WTC11 (cell line): ENCODE results near the gene TRNAU1AP. TPM values are rescaled to one million over a fixed set of nuclear protein-coding genes. Genes with fewer than 3 reads are reported as not detected.
A peak's percentile ranks its signal among the peaks of the same experiment; 100 is the strongest.

Experiments used
- ATAC-seq: fragments of 200-7000 bp; cut with Tn5 transposase; 2 replicates; pipeline ENCODE4 v1.10.0; 2021; ENCODE audit warnings: mild to moderate bottlenecking, moderate library complexity
- CTCF ChIA-PET: fragments of 300-600 bp; sonication (Branson Sonifier 250); formaldehyde crosslinking; loops from one replicate; lab custom pipeline; 2021; ENCODE audit warnings: antibody characterized with exemption; lab: Charles Lee
- POLR2A ChIA-PET: fragments of 350-600 bp; sonication (Branson Sonifier 250); formaldehyde crosslinking; loops from one replicate; lab custom pipeline; 2021; ENCODE audit warnings: antibody characterized with exemption; lab: Charles Lee
- DNase-seq: peaks from one replicate; pipeline ENCODE4 v3.0.0; 2021; ENCODE audit warnings: low spot score
- H3K27ac Mint-ChIP-seq: 2 replicates; pipeline ENCODE4 v1.8.0; 2021; ENCODE audit warnings: mixed read lengths
- H3K27me3 Mint-ChIP-seq: 2 replicates; pipeline ENCODE4 v1.8.0; 2021; ENCODE audit warnings: low read depth, mild to moderate bottlenecking, moderate library complexity, mixed read lengths
- H3K36me3 Mint-ChIP-seq: 2 replicates; pipeline ENCODE4 v1.8.0; 2021; ENCODE audit warnings: mixed read lengths
- H3K4me1 Mint-ChIP-seq: 2 replicates; pipeline ENCODE4 v1.8.0; 2022; ENCODE audit warnings: mixed read lengths
- H3K4me3 Mint-ChIP-seq: 2 replicates; pipeline ENCODE4 v1.8.0; 2021; ENCODE audit warnings: mild to moderate bottlenecking, moderate library complexity, mixed read lengths
- H3K9me3 Mint-ChIP-seq: 2 replicates; pipeline ENCODE4 v1.8.0; 2021; ENCODE audit warnings: mixed read lengths
- CREB1 ChIP-seq: sonication (generic); formaldehyde crosslinking; IDR thresholded peaks from 2 replicates; pipeline ENCODE4 v1.8.0; 2023; ENCODE audit warnings: mild to moderate bottlenecking, missing genetic modification reagents
- CREM ChIP-seq: sonication (generic); formaldehyde crosslinking; IDR thresholded peaks from 2 replicates; pipeline ENCODE4 v1.8.1; 2022; ENCODE audit warnings: mild to moderate bottlenecking, missing genetic modification reagents, moderate library complexity
- ESRRA ChIP-seq: sonication (generic); formaldehyde crosslinking; IDR thresholded peaks from 2 replicates; pipeline ENCODE4 v1.8.1; 2022; ENCODE audit warnings: mild to moderate bottlenecking, missing genetic modification reagents, borderline replicate concordance
- NFE2L1 ChIP-seq: sonication (generic); formaldehyde crosslinking; IDR thresholded peaks from 2 replicates; pipeline ENCODE4 v1.8.1; 2023; ENCODE audit warnings: missing genetic modification reagents
- NR2C2 ChIP-seq: sonication (generic); formaldehyde crosslinking; IDR thresholded peaks from 2 replicates; pipeline ENCODE4 v1.8.0; 2022; ENCODE audit warnings: mild to moderate bottlenecking, missing genetic modification reagents
- PRRX2 ChIP-seq: fragments of 250-450 bp; sonication (Bioruptor Pico); IDR thresholded peaks from 2 replicates; pipeline ENCODE4 v1.8.0; 2021; ENCODE audit warnings: mild to moderate bottlenecking
- SOX15 ChIP-seq: fragments of 250-450 bp; sonication (Bioruptor Pico); IDR thresholded peaks from 2 replicates; pipeline ENCODE4 v1.9.0; 2021; ENCODE audit warnings: mild to moderate bottlenecking
- TEAD1 ChIP-seq: sonication (generic); formaldehyde crosslinking; IDR thresholded peaks from 2 replicates; pipeline ENCODE4 v1.8.0; 2022; ENCODE audit warnings: mild to moderate bottlenecking, missing genetic modification reagents
- ZNF671 ChIP-seq: fragments of 250-450 bp; sonication (Bioruptor Pico); IDR thresholded peaks from 2 replicates; pipeline ENCODE4 v1.8.0; 2021; ENCODE audit warnings: mild to moderate bottlenecking
- total RNA-seq: library from RNA; stranded (reverse); gene quantifications from 3 replicates; pipeline ENCODE4 v1.2.3, GENCODE V29; 2021
- TF ChIP-seq, protein P1 (sequence below): sonication (generic); formaldehyde crosslinking; IDR thresholded peaks from 2 replicates; pipeline ENCODE4 v1.8.1; 2023; ENCODE audit warnings: mild to moderate bottlenecking, missing genetic modification reagents, borderline replicate concordance
- TF ChIP-seq, protein P2 (sequence below): sonication (generic); formaldehyde crosslinking; IDR thresholded peaks from 2 replicates; pipeline ENCODE4 v1.8.1; 2022; ENCODE audit warnings: mild to moderate bottlenecking, moderate library complexity, missing genetic modification reagents
- TF ChIP-seq, protein P3 (sequence below): sonication (generic); formaldehyde crosslinking; IDR thresholded peaks from 2 replicates; pipeline ENCODE4 v1.8.1; 2022; ENCODE audit warnings: low read depth, mild to moderate bottlenecking, moderate library complexity, missing genetic modification reagents, borderline replicate concordance
- TF ChIP-seq, protein P4 (sequence below): fragments of 250-450 bp; sonication (Bioruptor Pico); conservative IDR thresholded peaks from 2 replicates; pipeline ENCODE4 v1.9.0; 2021; ENCODE audit warnings: mild to moderate bottlenecking
- TF ChIP-seq, protein P5 (sequence below): fragments of 250-450 bp; sonication (Bioruptor Pico); IDR thresholded peaks from 2 replicates; pipeline ENCODE4 v1.8.0; 2021; ENCODE audit warnings: mild to moderate bottlenecking
- TF ChIP-seq, protein P6 (sequence below): sonication (generic); formaldehyde crosslinking; IDR thresholded peaks from 2 replicates; pipeline ENCODE4 v1.8.0; 2023; ENCODE audit warnings: missing genetic modification reagents, mild to moderate bottlenecking, borderline replicate concordance
- TF ChIP-seq, protein P7 (sequence below): sonication (generic); formaldehyde crosslinking; IDR thresholded peaks from 2 replicates; pipeline ENCODE4 v1.8.0; 2022; ENCODE audit warnings: mild to moderate bottlenecking, missing genetic modification reagents

The TRNAU1AP gene
- total RNA-seq, 1 experiment from 2014 or later, result 30.4 TPM

DNA sequence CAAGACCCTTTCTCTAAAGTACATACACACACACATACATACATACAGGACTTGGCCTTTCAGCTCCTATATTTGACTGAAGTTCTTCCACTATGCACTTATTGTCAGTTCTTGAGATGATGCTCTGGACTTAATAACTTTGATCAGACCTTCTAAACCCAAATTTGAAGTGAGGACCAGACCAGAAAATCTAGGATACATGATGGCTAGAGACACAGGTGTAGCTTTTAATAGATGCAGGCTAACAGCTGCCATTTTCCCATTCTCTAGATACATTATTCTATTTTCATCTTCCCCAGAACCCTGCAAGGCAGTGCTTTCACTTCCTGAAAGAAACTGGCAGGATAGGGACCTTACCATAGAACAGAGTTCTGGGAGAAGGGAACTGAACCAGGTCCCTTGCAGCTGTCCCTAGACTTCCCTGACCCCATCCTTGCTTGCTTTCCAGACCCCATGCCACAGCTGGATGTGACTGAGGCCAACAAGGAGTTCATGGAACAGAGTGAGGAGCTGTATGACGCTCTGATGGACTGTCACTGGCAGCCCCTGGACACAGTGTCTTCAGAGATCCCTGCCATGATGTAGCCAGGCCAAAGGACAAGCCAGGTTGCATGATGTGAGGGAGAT lies 24.3 kb downstream of the TRNAU1AP start (continued):
- TF ChIP-seq, protein P1, sequence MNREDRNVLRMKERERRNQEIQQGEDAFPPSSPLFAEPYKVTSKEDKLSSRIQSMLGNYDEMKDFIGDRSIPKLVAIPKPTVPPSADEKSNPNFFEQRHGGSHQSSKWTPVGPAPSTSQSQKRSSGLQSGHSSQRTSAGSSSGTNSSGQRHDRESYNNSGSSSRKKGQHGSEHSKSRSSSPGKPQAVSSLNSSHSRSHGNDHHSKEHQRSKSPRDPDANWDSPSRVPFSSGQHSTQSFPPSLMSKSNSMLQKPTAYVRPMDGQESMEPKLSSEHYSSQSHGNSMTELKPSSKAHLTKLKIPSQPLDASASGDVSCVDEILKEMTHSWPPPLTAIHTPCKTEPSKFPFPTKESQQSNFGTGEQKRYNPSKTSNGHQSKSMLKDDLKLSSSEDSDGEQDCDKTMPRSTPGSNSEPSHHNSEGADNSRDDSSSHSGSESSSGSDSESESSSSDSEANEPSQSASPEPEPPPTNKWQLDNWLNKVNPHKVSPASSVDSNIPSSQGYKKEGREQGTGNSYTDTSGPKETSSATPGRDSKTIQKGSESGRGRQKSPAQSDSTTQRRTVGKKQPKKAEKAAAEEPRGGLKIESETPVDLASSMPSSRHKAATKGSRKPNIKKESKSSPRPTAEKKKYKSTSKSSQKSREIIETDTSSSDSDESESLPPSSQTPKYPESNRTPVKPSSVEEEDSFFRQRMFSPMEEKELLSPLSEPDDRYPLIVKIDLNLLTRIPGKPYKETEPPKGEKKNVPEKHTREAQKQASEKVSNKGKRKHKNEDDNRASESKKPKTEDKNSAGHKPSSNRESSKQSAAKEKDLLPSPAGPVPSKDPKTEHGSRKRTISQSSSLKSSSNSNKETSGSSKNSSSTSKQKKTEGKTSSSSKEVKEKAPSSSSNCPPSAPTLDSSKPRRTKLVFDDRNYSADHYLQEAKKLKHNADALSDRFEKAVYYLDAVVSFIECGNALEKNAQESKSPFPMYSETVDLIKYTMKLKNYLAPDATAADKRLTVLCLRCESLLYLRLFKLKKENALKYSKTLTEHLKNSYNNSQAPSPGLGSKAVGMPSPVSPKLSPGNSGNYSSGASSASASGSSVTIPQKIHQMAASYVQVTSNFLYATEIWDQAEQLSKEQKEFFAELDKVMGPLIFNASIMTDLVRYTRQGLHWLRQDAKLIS (CRISPR knock-in tag), result 0 out of 2 replicates have a peak, but pooled peaks have one; percentile 40
- TF ChIP-seq SOX15 (CRISPR knock-in tag), result no peak
- TF ChIP-seq PRRX2 (CRISPR knock-in tag), result 0 out of 2 replicates have a peak, but pooled peaks have one; percentile 70
- TF ChIP-seq, protein P2, sequence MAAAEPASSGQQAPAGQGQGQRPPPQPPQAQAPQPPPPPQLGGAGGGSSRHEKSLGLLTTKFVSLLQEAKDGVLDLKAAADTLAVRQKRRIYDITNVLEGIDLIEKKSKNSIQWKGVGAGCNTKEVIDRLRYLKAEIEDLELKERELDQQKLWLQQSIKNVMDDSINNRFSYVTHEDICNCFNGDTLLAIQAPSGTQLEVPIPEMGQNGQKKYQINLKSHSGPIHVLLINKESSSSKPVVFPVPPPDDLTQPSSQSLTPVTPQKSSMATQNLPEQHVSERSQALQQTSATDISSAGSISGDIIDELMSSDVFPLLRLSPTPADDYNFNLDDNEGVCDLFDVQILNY, result no peak
- TF ChIP-seq, all 79 proteins: peak for 11

DNA sequence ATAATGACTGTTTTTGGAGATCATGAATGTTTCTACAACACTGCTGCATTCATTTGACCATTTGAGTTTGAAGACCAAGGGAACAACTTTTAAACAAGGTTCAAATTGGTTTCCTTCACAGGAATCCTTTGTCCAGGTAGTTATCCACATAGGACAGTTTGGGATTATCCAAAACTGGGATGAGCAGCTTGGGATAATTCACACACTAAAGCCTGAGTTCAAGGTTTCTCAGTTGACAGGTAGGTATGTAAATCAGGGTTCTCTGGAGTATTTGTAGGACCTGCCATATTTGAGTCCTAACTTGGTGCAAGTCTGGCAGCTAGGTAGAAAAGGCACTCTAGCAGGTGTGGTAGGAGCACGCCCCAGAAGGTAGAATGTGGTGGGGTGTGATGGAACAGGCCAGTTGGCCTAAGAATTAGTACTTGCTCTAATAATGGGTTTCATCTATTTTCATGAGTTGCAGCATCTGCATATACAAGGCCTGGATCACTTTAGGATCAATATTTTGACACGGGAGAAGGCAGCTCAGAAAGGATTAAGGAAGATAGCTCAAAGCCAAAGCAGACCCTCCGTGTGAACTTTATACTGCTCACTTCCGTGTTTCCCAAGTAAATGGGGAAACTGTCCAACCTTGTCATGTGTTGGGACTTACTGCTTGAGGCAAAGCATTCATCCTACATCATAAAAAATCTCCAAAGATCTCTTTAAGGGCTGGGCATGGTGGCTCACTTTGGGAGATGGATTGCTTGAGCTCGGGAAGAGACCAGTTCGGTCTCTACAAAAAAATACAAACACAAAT lies 25.1 kb downstream of the TRNAU1AP start:
- ATAC-seq (peak; percentile 2; the same call in 1 of the 2 replicates), DNase-seq (no peak)
- CTCF ChIA-PET, result interaction anchor here (1.0 to 1.4 kb wide), 3 partner anchors 24 to 26 kb away, joined by 3 to 7 read pairs (median 5); no protein-coding TSS in a partner anchor
- H3K4me3 Mint-ChIP-seq, result no peak overlapping the region
- no peaks in the 10 kb centered on the region for H3K9me3 Mint-ChIP-seq
- H3K4me1 Mint-ChIP-seq, result peaks cover 20% of the 10 kb centered on the region
- H3K27me3 Mint-ChIP-seq, result no peaks in the 10 kb centered on the region
- H3K27ac Mint-ChIP-seq, result peak overlapping the region; percentile 51
- H3K36me3 Mint-ChIP-seq, result peaks cover 52% of the 10 kb centered on the region
- POLR2A ChIA-PET, result interaction anchor here (0.6 to 1.0 kb wide), 2 partner anchors 59 to 67 kb away, joined by 3 read pairs; no protein-coding TSS in a partner anchor
- TF ChIP-seq ESRRA (CRISPR knock-in tag) (no peak), CREM (no peak), TEAD1 (CRISPR knock-in tag) (no peak), NFE2L1 (CRISPR knock-in tag) (no peak), NR2C2 (CRISPR knock-in tag) (no peak), ZNF671 (CRISPR knock-in tag) (peak; percentile 77; the same call in 1 of the 2 replicates), PRRX2 (CRISPR knock-in tag) (peak; percentile 35), CREB1 (CRISPR knock-in tag) (no peak)
- TF ChIP-seq, protein P3, sequence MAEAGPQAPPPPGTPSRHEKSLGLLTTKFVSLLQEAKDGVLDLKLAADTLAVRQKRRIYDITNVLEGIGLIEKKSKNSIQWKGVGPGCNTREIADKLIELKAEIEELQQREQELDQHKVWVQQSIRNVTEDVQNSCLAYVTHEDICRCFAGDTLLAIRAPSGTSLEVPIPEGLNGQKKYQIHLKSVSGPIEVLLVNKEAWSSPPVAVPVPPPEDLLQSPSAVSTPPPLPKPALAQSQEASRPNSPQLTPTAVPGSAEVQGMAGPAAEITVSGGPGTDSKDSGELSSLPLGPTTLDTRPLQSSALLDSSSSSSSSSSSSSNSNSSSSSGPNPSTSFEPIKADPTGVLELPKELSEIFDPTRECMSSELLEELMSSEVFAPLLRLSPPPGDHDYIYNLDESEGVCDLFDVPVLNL (CRISPR knock-in tag), result no peak
- TF ChIP-seq, protein P4, sequence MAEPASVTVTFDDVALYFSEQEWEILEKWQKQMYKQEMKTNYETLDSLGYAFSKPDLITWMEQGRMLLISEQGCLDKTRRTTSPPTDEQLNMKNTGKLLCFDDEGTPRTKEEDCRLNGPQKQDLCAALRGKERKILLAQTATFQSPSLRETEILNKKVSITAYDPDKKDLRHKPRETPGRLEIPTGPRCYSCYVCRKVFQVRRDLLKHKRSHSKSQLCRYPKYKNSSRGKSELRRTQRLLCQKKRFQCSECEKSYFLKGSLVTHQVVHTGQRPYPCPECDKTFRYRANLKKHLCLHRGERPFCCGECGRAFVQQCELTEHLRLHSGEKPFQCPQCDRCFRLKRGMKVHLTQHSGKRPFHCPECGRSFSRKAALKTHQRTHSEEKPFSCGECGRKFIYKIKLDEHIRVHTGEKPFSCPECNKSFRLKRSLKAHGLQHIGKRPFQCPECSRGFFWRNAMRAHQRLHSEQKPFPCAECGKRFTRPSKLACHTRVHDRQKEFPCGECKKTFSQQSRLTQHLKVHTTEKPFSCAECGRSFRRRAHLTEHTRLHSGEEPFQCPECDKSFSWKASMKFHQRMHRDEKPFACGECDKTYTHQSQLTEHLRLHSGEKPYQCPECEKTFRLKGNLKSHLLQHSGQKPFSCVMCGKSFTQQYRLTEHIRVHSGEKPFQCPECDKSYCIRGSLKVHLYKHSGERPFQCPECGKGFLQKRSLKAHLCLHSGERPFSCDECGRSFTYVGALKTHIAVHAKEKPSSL (CRISPR knock-in tag), result 0 out of 2 replicates have a peak, but pooled peaks have one; percentile 30
- TF ChIP-seq, protein P5, sequence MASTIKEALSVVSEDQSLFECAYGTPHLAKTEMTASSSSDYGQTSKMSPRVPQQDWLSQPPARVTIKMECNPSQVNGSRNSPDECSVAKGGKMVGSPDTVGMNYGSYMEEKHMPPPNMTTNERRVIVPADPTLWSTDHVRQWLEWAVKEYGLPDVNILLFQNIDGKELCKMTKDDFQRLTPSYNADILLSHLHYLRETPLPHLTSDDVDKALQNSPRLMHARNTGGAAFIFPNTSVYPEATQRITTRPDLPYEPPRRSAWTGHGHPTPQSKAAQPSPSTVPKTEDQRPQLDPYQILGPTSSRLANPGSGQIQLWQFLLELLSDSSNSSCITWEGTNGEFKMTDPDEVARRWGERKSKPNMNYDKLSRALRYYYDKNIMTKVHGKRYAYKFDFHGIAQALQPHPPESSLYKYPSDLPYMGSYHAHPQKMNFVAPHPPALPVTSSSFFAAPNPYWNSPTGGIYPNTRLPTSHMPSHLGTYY (CRISPR knock-in tag), result peak; percentile 12; the same call in 1 of the 2 replicates
- TF ChIP-seq, protein P6, sequence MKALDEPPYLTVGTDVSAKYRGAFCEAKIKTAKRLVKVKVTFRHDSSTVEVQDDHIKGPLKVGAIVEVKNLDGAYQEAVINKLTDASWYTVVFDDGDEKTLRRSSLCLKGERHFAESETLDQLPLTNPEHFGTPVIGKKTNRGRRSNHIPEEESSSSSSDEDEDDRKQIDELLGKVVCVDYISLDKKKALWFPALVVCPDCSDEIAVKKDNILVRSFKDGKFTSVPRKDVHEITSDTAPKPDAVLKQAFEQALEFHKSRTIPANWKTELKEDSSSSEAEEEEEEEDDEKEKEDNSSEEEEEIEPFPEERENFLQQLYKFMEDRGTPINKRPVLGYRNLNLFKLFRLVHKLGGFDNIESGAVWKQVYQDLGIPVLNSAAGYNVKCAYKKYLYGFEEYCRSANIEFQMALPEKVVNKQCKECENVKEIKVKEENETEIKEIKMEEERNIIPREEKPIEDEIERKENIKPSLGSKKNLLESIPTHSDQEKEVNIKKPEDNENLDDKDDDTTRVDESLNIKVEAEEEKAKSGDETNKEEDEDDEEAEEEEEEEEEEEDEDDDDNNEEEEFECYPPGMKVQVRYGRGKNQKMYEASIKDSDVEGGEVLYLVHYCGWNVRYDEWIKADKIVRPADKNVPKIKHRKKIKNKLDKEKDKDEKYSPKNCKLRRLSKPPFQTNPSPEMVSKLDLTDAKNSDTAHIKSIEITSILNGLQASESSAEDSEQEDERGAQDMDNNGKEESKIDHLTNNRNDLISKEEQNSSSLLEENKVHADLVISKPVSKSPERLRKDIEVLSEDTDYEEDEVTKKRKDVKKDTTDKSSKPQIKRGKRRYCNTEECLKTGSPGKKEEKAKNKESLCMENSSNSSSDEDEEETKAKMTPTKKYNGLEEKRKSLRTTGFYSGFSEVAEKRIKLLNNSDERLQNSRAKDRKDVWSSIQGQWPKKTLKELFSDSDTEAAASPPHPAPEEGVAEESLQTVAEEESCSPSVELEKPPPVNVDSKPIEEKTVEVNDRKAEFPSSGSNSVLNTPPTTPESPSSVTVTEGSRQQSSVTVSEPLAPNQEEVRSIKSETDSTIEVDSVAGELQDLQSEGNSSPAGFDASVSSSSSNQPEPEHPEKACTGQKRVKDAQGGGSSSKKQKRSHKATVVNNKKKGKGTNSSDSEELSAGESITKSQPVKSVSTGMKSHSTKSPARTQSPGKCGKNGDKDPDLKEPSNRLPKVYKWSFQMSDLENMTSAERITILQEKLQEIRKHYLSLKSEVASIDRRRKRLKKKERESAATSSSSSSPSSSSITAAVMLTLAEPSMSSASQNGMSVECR (CRISPR knock-in tag), result no peak; the same call in 1 of the 2 replicates
- TF ChIP-seq, protein P7, sequence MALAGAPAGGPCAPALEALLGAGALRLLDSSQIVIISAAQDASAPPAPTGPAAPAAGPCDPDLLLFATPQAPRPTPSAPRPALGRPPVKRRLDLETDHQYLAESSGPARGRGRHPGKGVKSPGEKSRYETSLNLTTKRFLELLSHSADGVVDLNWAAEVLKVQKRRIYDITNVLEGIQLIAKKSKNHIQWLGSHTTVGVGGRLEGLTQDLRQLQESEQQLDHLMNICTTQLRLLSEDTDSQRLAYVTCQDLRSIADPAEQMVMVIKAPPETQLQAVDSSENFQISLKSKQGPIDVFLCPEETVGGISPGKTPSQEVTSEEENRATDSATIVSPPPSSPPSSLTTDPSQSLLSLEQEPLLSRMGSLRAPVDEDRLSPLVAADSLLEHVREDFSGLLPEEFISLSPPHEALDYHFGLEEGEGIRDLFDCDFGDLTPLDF (CRISPR knock-in tag), result no peak
